ENCODE results near the gene P4HTM.

Gene P4HTM, protein sequence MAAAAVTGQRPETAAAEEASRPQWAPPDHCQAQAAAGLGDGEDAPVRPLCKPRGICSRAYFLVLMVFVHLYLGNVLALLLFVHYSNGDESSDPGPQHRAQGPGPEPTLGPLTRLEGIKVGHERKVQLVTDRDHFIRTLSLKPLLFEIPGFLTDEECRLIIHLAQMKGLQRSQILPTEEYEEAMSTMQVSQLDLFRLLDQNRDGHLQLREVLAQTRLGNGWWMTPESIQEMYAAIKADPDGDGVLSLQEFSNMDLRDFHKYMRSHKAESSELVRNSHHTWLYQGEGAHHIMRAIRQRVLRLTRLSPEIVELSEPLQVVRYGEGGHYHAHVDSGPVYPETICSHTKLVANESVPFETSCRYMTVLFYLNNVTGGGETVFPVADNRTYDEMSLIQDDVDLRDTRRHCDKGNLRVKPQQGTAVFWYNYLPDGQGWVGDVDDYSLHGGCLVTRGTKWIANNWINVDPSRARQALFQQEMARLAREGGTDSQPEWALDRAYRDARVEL

DNA sequence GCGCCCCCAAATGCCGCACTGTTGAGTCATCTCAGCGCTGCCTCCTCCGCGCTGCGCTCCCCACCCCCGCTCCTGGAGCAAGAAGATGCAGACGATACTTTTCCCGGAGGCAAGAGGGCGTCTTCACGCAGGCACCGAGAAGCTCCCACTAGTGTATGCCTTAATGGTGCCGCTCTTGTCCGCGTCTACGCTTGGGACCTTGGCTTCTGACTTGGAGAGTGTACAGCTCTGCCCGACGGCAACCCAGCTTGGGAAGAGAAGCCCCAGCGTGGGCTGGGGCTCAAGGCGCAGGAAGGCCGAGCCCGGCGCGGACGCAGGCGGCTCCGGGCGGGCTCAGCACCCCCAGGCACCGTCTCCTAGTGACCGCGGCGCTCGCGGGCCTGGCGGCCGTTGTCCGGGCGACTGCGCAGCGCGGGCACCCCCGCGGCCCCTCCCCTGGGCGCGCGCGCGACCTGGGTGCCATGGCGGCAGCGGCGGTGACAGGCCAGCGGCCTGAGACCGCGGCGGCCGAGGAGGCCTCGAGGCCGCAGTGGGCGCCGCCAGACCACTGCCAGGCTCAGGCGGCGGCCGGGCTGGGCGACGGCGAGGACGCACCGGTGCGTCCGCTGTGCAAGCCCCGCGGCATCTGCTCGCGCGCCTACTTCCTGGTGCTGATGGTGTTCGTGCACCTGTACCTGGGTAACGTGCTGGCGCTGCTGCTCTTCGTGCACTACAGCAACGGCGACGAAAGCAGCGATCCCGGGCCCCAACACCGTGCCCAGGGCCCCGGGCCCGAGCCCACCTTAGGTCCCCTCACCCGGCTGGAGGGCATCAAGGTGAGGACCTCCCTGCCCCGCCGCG, at the start of gene P4HTM:
Gene P4HTM (plus strand): TSS at position 446 of the 840 bp plus-strand sequence. CDS start 16 bp downstream, at position 462.
- DNase-seq (ENCODE audit: low spot score), result no peak

DNA sequence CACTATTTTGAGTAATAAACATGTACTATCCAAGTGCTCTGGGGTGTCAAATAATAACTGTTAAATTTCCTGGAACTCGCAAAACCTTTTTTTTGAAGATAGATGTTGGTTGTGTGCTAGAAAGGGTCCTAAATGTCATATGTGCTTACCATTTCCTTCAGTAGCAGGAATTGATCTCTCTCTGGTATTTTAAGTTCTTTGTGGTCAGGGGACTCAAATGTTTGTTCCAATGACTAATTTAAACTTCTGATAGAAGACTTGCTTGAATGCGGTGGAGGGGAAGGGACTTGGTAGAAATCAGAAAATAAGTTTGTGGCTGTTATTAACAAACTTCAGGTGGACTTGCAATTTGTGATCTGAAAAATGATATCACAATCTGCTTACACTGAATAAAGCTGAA, 44.6 kb upstream of the P4HTM start:
- no peak for DNase-seq (ENCODE audit: low spot score)

DNA sequence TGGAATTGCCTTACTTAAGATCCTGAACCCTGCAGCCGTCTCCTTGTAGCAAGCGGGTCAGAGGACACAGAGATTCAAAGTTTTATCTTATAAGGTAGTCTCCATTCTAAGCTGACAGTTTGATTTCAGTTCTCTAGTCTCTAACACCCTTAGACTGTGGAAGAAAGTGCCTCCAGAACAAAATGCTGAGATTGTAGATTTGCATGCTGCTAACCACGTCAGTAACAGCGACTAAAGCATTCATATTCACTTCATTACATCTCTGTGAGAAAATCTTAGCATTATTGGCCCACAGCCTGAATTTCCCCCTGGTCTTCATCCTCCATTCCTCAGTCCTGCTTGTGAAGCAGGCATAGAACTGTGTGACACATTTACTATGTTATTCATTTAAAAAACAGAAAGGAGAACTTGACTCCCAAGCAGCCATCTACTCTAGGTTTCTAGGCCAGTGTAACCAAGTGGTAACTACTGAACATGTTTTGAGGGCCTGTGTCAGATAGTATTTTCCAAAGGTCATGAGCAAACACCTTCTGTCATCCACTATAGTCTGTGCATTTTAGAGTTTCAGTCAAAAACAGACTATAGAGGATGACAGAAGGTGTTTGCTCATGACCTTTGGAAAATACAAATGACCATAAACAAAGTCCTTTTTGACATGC, 44.0 kb upstream of the P4HTM start:
- no peak for DNase-seq (ENCODE audit: low spot score)

DNA sequence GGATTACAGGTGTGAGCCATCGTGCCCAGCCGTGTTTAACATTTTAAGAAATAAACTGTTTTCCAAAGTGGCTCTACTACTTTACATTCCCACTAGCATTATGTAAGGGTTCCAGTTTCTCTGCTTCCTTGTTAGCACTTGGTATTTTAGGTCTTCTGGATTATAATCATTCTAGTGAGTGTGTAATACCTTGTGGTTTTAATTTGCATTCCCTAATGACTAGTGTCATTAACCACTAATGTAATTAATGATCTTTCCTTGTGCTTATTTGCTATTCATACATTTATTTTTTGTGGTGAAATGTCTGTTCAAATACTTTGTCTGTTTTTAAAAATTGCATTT, 40.7 kb upstream of the P4HTM start:
- no peak for DNase-seq (ENCODE audit: low spot score)

DNA sequence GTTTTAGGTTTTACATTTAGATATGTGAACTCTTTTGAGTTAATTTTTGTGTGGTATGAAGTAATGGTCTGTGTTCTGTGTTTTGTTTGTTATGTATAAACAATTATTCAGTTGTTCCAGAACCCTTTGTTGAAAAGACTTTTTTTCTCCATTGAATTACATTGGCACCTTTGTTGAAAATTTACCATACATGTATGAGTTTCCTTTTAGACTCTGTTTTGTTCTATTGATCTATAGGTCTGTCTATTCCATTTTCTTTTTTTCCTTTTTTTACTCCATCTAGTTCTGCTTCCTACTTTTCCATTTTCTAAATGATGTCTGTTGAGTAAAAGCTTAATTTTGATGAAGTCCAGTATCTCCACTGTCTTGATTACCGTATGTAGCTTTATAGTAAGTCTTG, 40.0 kb upstream of the P4HTM start:
- no peak for DNase-seq (ENCODE audit: low spot score)

DNA sequence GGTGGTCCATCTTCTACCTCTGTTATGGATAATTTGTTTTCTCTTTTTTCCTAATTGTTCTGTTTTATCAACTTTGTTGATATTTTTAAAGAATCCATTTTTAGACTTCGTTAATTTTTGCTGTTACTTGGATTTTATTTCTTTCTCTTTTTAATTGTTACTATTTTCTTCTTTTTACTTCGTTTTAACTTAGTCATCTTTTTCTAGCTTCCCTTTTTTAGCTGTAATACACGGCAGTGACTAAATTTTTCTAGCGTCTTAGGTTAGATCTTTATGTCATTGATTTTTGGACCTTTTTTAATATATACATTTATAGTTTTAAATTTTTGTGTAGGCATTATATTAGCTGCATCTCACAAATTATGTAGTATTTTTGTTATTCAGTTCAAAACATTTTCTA, 38.3 kb upstream of the P4HTM start:
- DNase-seq (ENCODE audit: low spot score), result no peak

DNA sequence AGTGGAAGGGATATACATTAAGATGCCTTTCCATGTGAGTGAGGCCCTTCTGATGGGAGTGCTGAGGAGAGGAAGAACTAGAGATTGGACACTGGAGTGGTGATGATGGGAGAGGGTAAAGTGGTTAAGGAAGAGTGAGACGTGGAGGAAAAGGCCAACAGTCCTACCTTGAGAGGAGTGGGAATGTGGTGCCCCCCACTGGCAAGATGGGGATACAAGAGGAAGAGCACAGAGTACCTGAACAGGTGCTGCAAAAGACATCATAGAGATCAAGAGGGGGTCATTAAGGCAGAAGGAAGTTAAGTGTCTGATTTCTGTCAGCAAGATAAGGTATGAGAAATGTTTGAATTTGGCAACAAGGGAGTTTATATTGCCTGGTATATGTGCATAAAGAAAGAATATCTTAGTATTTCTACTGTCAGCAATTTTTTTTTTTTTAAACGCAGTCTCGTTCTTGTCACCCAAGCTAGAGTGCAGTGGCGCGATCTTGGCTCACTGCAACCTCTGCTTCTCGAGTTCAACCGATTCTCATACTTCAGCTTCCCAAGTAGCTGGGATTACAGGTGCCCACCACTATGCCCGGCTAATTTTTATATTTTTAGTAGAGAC, 37.4 kb upstream of the P4HTM start:
- peak; percentile 52 for DNase-seq (ENCODE audit: low spot score)

DNA sequence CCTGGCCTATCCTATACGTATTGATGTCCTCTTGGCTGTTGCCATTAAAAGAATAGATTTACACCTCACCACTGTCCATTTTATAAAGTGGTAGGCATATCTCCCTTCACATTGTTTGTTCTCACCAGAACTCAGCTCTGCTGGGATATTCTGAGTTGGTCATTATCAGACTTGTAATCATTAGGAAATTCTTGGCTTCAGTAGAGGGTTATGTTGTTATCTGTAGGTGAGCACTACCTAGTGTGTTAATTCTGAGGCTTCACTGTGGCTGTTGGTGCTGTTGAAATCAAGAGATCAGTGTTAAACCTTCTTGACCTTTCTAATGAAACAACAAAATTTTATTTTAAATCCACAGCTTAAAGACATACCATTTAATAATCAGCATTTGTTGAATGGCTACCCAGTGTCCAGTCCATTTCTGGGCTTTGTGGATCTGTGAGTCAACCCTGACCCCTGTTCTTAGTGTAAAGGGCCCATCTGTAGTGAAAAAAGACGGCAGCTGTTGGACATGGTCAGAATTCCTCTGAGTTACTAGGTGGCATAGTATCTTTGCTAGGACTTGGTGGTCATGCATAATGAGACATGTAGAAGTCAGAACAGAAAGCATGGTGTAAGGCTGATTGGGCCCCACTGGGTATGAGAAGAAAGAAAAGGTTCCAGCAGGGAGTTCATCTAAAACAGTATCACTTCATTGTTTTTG, 32.9 kb upstream of the P4HTM start:
- DNase-seq (ENCODE audit: low spot score), result no peak

DNA sequence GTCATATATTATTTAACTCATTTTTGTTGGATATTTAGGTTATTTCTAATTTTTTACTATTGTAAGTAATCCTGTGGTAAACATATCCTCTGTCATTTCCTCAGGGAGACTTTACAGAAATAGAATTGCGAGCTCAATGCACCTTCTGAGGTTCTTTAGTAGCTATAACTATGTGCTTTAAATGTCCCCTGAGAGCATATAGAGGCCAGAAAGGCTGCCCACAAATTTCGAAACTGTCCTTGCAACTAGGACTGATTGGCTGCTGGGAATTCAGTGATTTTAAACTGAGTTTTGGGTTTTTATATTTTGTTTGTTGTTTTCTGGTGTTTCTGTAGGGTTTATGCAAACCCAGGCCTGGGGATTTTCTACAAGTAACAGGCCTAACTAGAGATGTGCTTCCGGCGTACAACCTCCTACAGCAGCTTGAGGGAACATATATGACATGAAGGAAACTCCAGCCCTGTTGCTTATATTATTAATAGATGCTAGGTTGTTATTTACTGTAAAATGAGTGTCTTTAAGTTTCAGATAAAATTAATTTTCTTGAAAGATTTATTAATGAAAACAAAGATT, 29.1 kb upstream of the P4HTM start:
- DNase-seq (ENCODE audit: low spot score), result no peak

DNA sequence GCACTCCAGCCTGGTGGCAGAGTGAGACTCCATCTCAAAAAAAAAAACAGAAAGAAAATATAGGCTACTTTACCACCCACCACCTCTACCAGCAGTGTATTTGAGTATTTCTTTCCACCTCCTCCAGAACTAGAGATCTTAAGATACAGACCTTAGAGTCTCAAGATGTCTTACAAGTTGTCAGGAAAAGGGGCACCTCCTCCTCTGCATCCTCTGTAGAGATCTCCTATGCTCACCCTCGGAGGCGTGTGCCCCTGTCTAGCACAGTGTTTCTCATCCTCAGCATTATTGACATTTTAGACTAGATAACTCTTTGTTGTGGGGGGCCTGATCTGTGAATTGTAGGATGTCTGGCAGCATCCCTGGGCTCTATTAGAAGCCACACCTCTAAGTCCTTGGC, 27.7 kb upstream of the P4HTM start:
- no peak for DNase-seq (ENCODE audit: low spot score)

DNA sequence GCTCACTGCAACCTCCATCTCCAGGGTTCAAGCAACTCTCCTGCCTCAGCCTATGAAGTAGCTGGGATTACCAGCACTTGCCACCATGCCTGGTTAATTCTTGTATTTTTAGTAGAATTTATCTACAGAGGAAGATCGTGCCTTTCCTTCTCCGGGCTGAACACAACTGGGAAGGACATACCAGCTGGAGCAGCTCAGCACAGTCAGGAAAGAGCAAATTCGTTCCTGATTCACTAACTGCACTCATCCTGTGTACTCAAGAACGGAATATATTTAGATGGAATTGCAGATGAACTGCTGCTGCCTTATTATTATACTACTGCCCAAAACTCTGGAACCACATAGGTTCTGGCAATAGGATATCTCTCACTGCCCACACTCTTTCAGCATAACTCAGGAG, 27.1 kb upstream of the P4HTM start:
- DNase-seq (ENCODE audit: low spot score), result no peak

DNA sequence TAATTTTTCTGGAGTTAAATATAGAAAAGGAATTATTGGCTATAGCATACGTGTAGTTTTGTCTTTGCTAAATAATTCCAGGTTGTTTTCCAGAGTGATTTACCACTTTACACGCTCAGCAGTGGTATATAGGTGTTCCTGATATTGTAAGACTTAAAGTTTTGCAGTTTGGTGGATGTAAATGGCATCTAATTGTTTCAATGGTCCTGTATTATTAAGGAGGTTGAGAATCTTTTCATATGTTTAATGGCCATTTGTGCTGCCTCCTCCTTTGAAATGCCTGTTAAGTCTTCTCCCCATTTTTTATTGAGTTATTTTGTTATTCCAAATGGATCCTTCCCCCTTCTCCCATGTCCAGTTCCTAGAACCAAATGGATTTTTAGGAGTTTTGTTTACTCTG, 26.4 kb upstream of the P4HTM start:
- DNase-seq (ENCODE audit: low spot score), result no peak

DNA sequence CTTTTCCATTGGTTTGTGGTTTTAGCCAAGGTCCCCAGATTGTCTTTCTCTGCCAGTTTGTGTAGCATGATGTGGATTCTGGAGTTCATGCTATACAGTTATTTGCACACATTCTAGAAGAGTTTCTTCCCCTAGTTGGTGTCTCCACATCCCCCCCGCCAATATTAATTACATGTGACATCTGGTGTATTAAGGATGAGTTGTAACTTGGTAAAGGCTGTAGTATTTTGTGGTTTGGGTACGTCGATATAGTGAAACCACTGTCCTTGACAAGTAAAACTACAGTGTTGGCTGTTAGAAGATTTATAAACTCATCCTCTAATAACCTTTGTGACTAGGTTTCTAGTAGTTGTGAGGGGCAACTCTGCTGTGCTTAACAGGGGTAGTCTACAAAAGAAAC, 23.7 kb upstream of the P4HTM start:
- DNase-seq (ENCODE audit: low spot score), result no peak

DNA sequence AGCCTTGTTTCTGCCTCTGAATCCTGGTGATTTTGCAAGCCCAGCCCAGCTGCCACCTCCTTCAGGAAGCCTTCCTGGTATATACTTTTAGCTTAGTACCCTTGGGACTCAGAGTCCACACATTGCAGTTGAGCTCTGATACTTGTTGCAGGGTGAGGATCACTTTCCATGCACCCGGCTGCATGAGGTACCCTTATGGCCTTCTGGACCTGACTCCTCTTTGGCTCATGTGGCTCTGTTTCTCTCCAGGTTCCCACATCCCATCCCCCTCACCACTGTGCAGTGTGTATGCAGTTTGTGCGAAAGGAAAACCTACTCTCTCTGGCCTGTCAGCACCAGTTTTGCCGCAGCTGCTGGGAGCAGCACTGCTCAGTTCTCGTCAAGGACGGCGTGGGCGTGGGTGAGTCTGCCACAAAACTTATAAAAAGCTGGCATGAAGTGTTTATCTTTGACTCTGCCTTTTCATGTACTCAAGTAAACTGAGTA, 23.1 kb upstream of the P4HTM start:
- no peak for DNase-seq (ENCODE audit: low spot score)

DNA sequence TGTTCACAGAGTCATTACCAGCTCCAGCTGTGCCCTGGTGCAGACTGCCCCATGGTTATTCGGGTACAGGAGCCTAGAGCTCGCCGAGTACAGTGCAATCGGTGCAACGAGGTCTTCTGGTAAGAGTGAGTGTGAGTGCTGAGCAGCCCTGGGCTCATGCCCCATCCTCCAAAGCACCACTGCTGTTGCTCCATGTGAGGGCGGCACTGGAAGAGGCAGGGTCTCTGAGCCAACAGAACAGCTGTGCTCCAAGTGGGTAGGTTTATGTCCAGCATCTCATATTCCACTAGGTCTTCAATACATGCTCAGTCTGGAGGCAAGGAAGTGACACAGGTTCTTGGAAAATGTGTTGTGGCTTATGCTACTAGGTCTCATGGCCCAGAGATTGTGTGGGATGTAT, 19.5 kb upstream of the P4HTM start:
- DNase-seq (ENCODE audit: low spot score), result no peak

DNA sequence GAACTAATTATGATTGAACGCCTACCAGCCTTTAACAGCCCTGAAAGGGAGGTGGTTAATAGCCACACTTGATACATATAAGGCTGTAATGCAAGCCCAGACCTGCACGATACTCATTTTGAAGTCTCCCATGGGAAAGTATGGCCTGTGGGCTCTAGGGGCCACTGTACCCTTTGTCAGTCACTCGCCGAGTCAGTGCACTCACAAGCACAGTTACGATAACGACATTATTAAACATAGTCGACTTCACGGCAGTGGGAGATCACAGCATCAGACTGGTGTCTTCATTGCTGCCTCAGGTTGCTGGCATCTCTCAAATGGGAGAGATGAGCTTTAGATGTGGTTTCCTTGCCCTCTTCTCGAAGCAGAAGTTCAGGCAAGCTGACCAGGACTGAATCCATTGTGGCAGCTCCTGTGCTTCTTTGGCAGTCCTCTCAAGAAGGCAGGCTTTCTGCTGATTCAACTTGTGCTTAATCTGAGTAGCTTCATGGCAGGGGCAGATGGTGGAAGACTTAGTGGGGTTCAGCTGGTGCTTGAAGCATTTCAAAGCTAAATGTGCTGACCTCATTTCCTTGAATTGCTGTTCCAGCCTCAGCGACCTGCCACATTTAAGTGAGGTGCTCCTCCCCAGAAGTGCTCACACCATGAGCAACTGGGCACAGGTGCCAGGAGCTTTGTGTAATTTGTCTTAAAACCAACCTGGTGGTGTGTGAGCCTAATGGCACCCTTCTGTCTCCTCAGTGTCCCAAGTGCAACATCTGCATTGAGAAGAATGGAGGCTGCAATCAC, 15.8 kb upstream of the P4HTM start:
- peak; percentile 51 for DNase-seq (ENCODE audit: low spot score)

DNA sequence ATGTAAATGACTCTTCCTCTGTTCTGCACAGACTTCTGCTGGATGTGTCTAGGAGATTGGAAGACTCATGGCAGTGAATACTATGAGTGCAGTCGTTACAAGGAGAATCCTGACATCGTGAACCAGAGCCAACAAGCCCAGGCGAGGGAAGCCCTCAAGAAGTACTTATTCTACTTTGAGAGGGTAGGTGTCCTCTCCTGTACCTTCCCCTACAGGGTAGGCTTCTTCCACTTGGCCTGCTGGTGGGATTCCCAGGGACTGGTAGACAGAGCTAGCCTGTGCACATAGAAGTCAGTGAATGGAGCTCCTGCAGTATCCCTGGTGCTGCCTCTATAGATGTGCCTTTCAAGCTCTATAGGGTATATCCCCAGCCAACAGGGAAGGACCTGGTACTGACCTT, 10.6 kb upstream of the P4HTM start:
- DNase-seq (ENCODE audit: low spot score), result no peak

DNA sequence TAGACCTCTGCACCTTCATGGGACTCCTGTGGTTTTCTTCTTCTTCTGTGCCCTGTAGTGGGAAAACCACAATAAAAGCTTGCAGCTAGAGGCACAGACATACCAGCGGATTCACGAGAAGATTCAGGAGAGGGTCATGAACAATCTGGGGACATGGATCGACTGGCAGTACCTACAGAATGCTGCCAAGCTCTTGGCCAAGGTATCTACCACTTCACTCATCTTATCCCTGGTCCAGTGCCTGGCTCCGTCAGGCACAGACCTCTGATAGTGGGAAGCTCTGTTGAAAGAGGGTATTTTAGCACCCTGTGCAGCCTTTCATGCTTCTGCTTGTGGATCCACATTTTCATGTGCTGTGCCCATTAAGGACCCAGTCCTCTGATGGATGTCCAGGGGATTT, 9.7 kb upstream of the P4HTM start:
- no peak for DNase-seq (ENCODE audit: low spot score)

DNA sequence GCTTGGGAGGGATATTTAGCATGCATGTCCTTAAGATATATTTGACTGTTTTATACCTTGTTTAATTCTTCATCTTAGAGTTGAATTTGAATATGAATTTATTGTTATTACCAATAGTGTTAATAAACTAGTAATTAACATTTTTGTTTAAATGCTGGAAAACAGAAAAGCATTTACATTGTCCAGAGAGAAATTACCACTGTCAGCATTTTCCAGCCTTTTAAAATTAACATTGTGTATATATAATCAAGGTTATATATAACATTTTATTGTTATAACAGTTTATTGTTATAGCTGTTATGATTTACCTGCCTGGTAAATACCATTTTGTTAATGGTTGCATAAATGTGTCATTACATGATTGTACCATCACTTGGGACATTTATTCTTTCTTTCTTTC, 8.0 kb upstream of the P4HTM start:
- DNase-seq (ENCODE audit: low spot score), result no peak

DNA sequence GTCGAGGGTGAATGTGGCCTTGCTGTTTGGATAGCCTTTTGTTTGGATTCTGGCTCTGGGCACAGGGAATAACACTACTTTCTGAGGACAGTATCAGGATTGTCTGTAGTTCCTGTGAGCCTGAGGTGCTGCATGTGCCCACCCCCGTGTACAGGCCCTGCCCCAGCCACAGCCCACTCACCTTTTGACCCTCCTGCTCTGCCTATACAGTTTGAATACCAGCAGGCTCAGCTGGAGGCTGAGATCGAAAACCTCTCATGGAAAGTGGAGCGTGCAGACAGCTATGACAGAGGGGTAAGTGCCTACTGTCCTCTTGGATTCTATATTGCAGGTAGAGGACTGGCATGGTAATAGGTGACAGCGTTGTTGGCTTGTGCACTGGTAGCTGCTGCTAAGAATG, 7.4 kb upstream of the P4HTM start:
- DNase-seq (ENCODE audit: low spot score), result no peak
